ENCODE results near the gene TINCR.

The TINCR gene

GRCh38 chr19:5591476-5591875 lies 23.7 kb upstream of the TINCR start:
- no peaks in the 10 kb centered on the region for H3F3A ChIP-seq (ENCODE audit: control insufficient read depth, insufficient read depth)
- no peaks in the 10 kb centered on the region for H3K27me3 ChIP-seq (ENCODE audit: control insufficient read depth, low read length)
- H3K4me3 ChIP-seq (ENCODE audit: low read length), result no peak overlapping the region
- no peaks in the 10 kb centered on the region for H3K9me2 ChIP-seq (replicated peaks; ENCODE audit: control insufficient read depth, low read length)
- no peak overlapping the region for H3K27ac ChIP-seq (ENCODE audit: low read depth, low read length)
- H3K4me2 ChIP-seq (ENCODE audit: low read length), result no peak overlapping the region
- no peaks in the 10 kb centered on the region; the same call in 1 of the 2 replicates for H3K79me2 ChIP-seq (ENCODE audit: control insufficient read depth, low read length)
- peaks cover 94% of the 10 kb centered on the region for H3K36me3 ChIP-seq (ENCODE audit: control insufficient read depth, low read length)
- H3K4me1 ChIP-seq (ENCODE audit: control insufficient read depth, low read length), result no peaks in the 10 kb centered on the region
- TF ChIP-seq CTCF (IDR thresholded peaks at IDR 0.05; ENCODE audit: low read depth, low read length, poor library complexity, severe bottlenecking), result no peak
- no peak for TF ChIP-seq EZH2phosphoT487 (IDR thresholded peaks at IDR 0.05; ENCODE audit: borderline replicate concordance, low read length)
- no peaks in the 10 kb centered on the region for H4K20me1 ChIP-seq (ENCODE audit: control insufficient read depth, insufficient read depth, low read depth, low read length)
- no peaks in the 10 kb centered on the region for H3K9me3 ChIP-seq (ENCODE audit: control insufficient read depth, insufficient read depth, low read length)

- H3K4me3 ChIP-seq (ENCODE audit: low read length), result no peak overlapping the region
- H3K4me2 ChIP-seq (ENCODE audit: low read length), result no peak overlapping the region
- peaks cover 94% of the 10 kb centered on the region for H3K36me3 ChIP-seq (ENCODE audit: control insufficient read depth, low read length)
- no peaks in the 10 kb centered on the region for H3K9me3 ChIP-seq (ENCODE audit: control insufficient read depth, insufficient read depth, low read length)
- H4K20me1 ChIP-seq (ENCODE audit: control insufficient read depth, insufficient read depth, low read depth, low read length), result no peaks in the 10 kb centered on the region
- no peaks in the 10 kb centered on the region for H3K79me2 ChIP-seq (ENCODE audit: control insufficient read depth, low read length)
- no peaks in the 10 kb centered on the region for H3K4me1 ChIP-seq (ENCODE audit: control insufficient read depth, low read length)
- H3K27me3 ChIP-seq (ENCODE audit: control insufficient read depth, low read length), result no peaks in the 10 kb centered on the region
- TF ChIP-seq CTCF (IDR thresholded peaks at IDR 0.05; ENCODE audit: low read depth, low read length, poor library complexity, severe bottlenecking) (no peak), EZH2phosphoT487 (IDR thresholded peaks at IDR 0.05; ENCODE audit: borderline replicate concordance, low read length) (no peak)
- no peaks in the 10 kb centered on the region for H3F3A ChIP-seq (ENCODE audit: control insufficient read depth, insufficient read depth)
- H3K27ac ChIP-seq (ENCODE audit: low read depth, low read length), result no peak overlapping the region
- no peaks in the 10 kb centered on the region for H3K9me2 ChIP-seq (replicated peaks; ENCODE audit: control insufficient read depth, low read length)
Measured at GRCh38 chr19:5590865-5591154, 23.1 kb upstream of the TINCR start.

- Histone ChIP-seq H3K27ac (ENCODE audit: low read depth, low read length) (no peak overlapping the region), H4K20me1 (ENCODE audit: control insufficient read depth, insufficient read depth, low read depth, low read length) (no peaks in the 10 kb centered on the region), H3K4me3 (ENCODE audit: low read length) (no peak overlapping the region), H3K4me1 (ENCODE audit: control insufficient read depth, low read length) (no peaks in the 10 kb centered on the region), H3F3A (ENCODE audit: control insufficient read depth, insufficient read depth) (no peaks in the 10 kb centered on the region), H3K4me2 (ENCODE audit: low read length) (no peak overlapping the region), H3K27me3 (ENCODE audit: control insufficient read depth, low read length) (no peaks in the 10 kb centered on the region), H3K36me3 (ENCODE audit: control insufficient read depth, low read length) (peaks cover 92% of the 10 kb centered on the region), H3K9me2 (replicated peaks; ENCODE audit: control insufficient read depth, low read length) (no peaks in the 10 kb centered on the region), H3K9me3 (ENCODE audit: control insufficient read depth, insufficient read depth, low read length) (no peaks in the 10 kb centered on the region), H3K79me2 (ENCODE audit: control insufficient read depth, low read length) (no peaks in the 10 kb centered on the region)
- TF ChIP-seq EZH2phosphoT487 (IDR thresholded peaks at IDR 0.05; ENCODE audit: borderline replicate concordance, low read length), result no peak
- no peak for TF ChIP-seq CTCF (IDR thresholded peaks at IDR 0.05; ENCODE audit: low read depth, low read length, poor library complexity, severe bottlenecking)
Measured at GRCh38 chr19:5590151-5590864, 22.6 kb upstream of the TINCR start.

Data from DOHH2 (cell line).